Esophagus squamous epithelium (tissue), 4 donors: ENCODE data around the gene LPIN1.

ENCODE experiments used
- CTCF ChIP-seq, 6 experiments: fragments of 450-650 bp in 4 of 6; fragments of 200-600 bp in 2 of 6; sonication (generic) in 2 of 6; IDR thresholded peaks; one replicate each; pipeline ENCODE4 v1.5.1; 2016 to 2019; ENCODE audit warnings: antibody characterized with exemption in 6 of 6, mild to moderate bottlenecking in 4 of 6, moderate library complexity in 4 of 6
- POLR2A ChIP-seq, 4 donors: fragments of 450-650 bp; IDR thresholded peaks; one replicate each; pipeline ENCODE4 v1.6.1; 2017; ENCODE audit warnings: antibody characterized with exemption in 4 of 4, mild to moderate bottlenecking in 4 of 4, moderate library complexity in 3 of 4

GRCh38 chr2:11750917-11751316 lies 4.5 kb downstream of the LPIN1 start:
- TF ChIP-seq CTCF (IDR thresholded peaks at IDR 0.05) (no peak), POLR2A (IDR thresholded peaks at IDR 0.05) (no peak)
